Neutrophil (primary cell): ENCODE data around the gene SMURF1.

ENCODE experiments used
- H3K27ac ChIP-seq: fragments of 200-600 bp; sonication (generic); 2 replicates; pipeline ENCODE4 v1.5.1; 2016; ENCODE audit warnings: mild to moderate bottlenecking, moderate library complexity
- H3K27me3 ChIP-seq: fragments of 200-600 bp; sonication (generic); 2 replicates; pipeline ENCODE4 v1.6.0; 2016; ENCODE audit warnings: mild to moderate bottlenecking
- H3K36me3 ChIP-seq: fragments of 200-600 bp; sonication (generic); 2 replicates; pipeline ENCODE4 v1.5.1; 2017
- H3K4me1 ChIP-seq, 2 experiments: fragments of 200-600 bp in 1 of 2; sonication (generic) in 1 of 2; 1 replicate in 1 of 2; 2 replicates in 1 of 2; pipeline versions ENCODE4 v1.5.1 to v1.6.1; 2013 to 2016; ENCODE audit warnings: low read depth in 1 of 2, low read length in 1 of 2, mild to moderate bottlenecking in 1 of 2, moderate library complexity in 1 of 2; ENCODE audit not compliant: control insufficient read depth in 1 of 2, insufficient read depth in 1 of 2
- H3K4me3 ChIP-seq, 2 experiments: fragments of 200-600 bp in 1 of 2; sonication (generic) in 1 of 2; 1 replicate in 1 of 2; 2 replicates in 1 of 2; pipeline ENCODE4 v1.5.1; 2013 to 2016; ENCODE audit warnings: low read depth in 1 of 2, low read length in 1 of 2, mild to moderate bottlenecking in 1 of 2, moderate library complexity in 1 of 2
- H3K9me3 ChIP-seq: fragments of 200-600 bp; sonication (generic); 2 replicates; pipeline ENCODE4 v1.5.1; 2016
- TF ChIP-seq, protein P1 (sequence below): fragments of 200-600 bp; sonication (generic); IDR thresholded peaks from 2 replicates; pipeline ENCODE4 v1.5.1; 2016; ENCODE audit warnings: antibody characterized with exemption

Gene SMURF1

DNA sequence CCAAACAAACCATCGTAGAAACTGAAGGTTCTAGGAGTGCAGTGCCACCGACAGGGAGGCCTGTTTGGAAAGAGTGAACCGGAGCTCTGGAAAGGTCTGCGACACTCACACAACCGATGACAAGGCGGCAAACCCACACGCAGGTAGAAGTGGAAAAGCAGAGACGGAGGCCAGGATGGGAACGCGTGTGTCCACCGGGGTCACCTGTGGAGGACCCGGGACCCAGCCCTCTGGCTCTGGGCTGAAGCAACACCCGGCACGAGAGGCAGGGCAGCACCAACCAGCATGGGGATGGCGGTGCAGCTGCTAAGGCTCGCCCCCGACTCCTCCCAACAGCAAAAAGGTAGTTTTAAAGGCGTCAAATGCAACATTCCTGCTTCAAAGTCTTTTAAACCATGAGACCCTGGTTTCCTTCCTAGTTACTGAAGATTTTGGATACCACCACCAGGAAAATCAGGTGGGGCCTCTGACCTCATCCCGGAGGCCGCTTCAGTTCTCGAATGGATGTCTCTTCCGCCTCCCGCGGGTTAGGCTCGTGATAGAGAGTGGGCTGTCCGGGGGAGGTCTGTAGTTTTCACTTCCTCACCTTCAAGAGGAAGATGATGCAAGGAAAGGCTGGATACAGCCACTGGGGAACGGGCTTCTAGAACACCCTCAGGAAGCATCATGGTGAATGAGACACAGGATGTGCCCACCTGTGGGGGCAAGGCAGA, 115.5 kb downstream of the SMURF1 start:
- TF ChIP-seq, protein P1, sequence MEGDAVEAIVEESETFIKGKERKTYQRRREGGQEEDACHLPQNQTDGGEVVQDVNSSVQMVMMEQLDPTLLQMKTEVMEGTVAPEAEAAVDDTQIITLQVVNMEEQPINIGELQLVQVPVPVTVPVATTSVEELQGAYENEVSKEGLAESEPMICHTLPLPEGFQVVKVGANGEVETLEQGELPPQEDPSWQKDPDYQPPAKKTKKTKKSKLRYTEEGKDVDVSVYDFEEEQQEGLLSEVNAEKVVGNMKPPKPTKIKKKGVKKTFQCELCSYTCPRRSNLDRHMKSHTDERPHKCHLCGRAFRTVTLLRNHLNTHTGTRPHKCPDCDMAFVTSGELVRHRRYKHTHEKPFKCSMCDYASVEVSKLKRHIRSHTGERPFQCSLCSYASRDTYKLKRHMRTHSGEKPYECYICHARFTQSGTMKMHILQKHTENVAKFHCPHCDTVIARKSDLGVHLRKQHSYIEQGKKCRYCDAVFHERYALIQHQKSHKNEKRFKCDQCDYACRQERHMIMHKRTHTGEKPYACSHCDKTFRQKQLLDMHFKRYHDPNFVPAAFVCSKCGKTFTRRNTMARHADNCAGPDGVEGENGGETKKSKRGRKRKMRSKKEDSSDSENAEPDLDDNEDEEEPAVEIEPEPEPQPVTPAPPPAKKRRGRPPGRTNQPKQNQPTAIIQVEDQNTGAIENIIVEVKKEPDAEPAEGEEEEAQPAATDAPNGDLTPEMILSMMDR: no peak
- H3K36me3 ChIP-seq: peaks cover 63% of the 10 kb centered on the region

DNA sequence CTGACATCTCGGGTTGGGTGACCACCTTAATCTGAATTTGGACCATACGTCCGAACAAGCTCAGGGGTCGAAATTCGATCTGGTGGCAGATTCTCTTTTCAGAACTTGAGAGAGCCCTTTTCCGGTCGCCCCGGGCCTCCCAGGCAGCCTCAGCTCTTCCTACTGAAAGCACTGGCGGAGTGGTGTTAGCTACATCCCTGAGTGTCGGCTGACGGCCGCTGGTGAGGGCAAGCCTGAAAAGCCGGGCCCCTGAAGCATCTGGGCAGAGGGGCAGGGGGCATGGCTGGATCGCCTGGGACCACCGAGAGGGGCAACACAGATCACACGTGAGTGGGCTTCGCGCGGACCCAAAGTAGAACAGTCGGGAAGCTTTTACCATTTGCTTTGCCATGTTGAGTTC, 116.1 kb downstream of the SMURF1 start:
- no peak overlapping the region for H3K4me3 ChIP-seq
- H3K36me3 ChIP-seq: peaks cover 58% of the 10 kb centered on the region
- H3K27ac ChIP-seq: no peak overlapping the region
- no peaks in the 10 kb centered on the region for H3K27me3 ChIP-seq
- TF ChIP-seq, protein P1: no peak
- H3K4me1 ChIP-seq: no peaks in the 10 kb centered on the region
- no peaks in the 10 kb centered on the region for H3K9me3 ChIP-seq

More for the DNA sequence above, 115.5 kb downstream of the SMURF1 start:
- H3K9me3 ChIP-seq: no peaks in the 10 kb centered on the region
- H3K4me3 ChIP-seq: no peak overlapping the region
- no peaks in the 10 kb centered on the region for H3K4me1 ChIP-seq
- no peaks in the 10 kb centered on the region for H3K27me3 ChIP-seq
- no peak overlapping the region for H3K27ac ChIP-seq

DNA sequence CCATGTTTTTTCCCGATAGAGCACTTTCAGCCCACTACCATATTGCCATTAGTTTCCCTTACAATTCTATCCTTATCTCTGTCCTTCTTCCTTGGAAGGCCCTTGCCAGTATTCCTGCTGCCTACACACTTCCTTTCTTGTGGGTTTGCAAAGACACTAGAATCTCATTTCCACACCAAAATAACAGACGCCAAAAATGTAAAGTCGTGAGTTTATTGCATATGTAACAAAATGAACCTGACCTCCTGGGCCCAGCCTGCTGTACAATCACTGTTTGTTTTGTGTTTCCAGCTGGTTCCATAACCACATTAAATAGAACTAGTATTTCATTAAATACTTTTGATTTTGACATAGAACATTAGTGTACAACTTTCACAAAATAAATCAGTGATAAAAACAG, 116.7 kb downstream of the SMURF1 start:
- no peaks in the 10 kb centered on the region for H3K9me3 ChIP-seq
- no peaks in the 10 kb centered on the region for H3K4me1 ChIP-seq
- no peaks in the 10 kb centered on the region for H3K27me3 ChIP-seq
- no peak overlapping the region for H3K4me3 ChIP-seq
- TF ChIP-seq, protein P1: no peak
- peaks cover 52% of the 10 kb centered on the region for H3K36me3 ChIP-seq
- H3K27ac ChIP-seq: no peak overlapping the region

DNA sequence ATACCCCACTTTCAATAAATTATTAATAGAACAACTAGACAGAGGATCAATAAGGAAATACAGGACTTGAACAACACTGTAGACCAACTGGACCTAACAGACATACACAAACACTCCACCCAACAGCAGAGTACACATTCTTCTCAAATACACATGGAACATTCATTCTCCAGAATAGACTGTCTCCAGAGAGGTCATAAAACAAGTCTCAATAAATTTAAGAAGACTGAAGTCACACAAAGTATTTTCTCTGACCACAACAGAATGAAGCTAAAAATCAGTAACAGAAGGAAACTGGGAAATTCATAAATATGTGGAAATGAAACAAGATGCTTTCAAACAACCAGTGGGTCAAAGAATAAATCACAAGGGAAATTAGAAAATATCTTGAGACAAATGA, 119.8 kb downstream of the SMURF1 start:
- Histone ChIP-seq H3K4me1 (no peaks in the 10 kb centered on the region), H3K9me3 (no peaks in the 10 kb centered on the region), H3K27ac (no peak overlapping the region), H3K4me3 (no peak overlapping the region), H3K36me3 (peaks cover 32% of the 10 kb centered on the region), H3K27me3 (no peaks in the 10 kb centered on the region)
- TF ChIP-seq, protein P1: no peak

DNA sequence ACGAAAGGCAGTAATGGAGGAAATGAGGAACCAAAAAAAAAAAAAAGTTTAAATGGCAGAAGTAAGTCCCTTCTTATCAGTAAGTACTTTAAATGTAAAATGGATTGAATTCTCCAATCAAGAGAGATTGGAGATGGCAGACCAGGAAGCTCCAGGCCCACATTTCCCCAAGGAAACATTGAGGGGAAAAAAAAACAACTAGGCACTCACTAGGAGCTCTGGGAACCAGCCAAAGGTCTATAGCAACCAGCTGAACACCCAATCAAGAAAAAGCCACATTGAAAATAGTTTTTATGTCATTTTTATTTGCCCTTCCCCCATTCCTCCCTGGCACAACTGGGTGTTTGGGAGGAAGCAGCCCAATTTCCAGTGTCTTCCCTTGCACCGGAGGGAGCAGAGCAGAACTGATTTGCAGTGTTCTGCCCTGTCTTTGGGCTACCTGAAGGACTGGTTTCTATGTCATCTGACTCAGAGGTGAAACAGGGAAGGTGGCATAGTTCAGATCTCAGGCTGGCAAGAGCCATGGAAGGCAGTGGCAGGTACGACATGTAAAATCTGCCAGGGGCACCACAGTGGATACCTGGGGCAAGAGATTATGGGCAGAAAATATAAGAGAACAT, 121.9 kb downstream of the SMURF1 start:
- no peaks in the 10 kb centered on the region for H3K9me3 ChIP-seq
- H3K36me3 ChIP-seq: peaks cover 12% of the 10 kb centered on the region
- H3K27ac ChIP-seq: no peak overlapping the region
- H3K4me1 ChIP-seq: no peaks in the 10 kb centered on the region
- H3K27me3 ChIP-seq: no peaks in the 10 kb centered on the region
- H3K4me3 ChIP-seq: no peak overlapping the region
- TF ChIP-seq, protein P1: no peak
